K562 (cell line): ENCODE results near the gene RREB1. TPM values are rescaled to one million over a fixed set of nuclear protein-coding genes. Genes with fewer than 3 reads are reported as not detected.

Experiments
- ARID4B ChIP-seq: sonication (generic); formaldehyde crosslinking; IDR thresholded peaks from 2 replicates; pipeline ENCODE4 v1.8.0; 2022; ENCODE audit warnings: mild to moderate bottlenecking, missing genetic modification reagents
- CHD2 ChIP-seq: IDR thresholded peaks from 2 replicates; pipeline ENCODE4 v1.6.1; 2011; ENCODE audit warnings: low read depth, low read length
- ELK3 ChIP-seq: fragments of 450-650 bp; formaldehyde crosslinking; IDR thresholded peaks from 2 replicates; pipeline ENCODE4 v1.4.0; 2020; ENCODE audit warnings: mild to moderate bottlenecking
- ETS1 ChIP-seq: conservative IDR thresholded peaks from 2 replicates; pipeline ENCODE4 v1.6.1; 2011; ENCODE audit warnings: low read depth, mild to moderate bottlenecking, low read length; ENCODE audit not compliant: control insufficient read depth
- NKRF ChIP-seq: fragments of 450-650 bp; IDR thresholded peaks from 2 replicates; pipeline ENCODE4 v1.6.1; 2016; ENCODE audit warnings: borderline replicate concordance
- PCBP2 ChIP-seq: fragments of 200-400 bp; formaldehyde crosslinking; IDR thresholded peaks from 2 replicates; pipeline ENCODE4 v1.6.1; 2018; ENCODE audit warnings: low read length, low read depth, mild to moderate bottlenecking, moderate library complexity; ENCODE audit not compliant: poor library complexity, severe bottlenecking
- POU5F1 ChIP-seq: fragments of 150-350 bp; IDR thresholded peaks from 2 replicates; pipeline ENCODE4 v1.6.1; 2014; ENCODE audit warnings: borderline replicate concordance, low read length, low read depth, mild to moderate bottlenecking; ENCODE audit not compliant: partially characterized antibody
- RFX1 ChIP-seq: fragments of 450-650 bp; IDR thresholded peaks from 2 replicates; pipeline ENCODE4 v1.6.1; 2016; ENCODE audit warnings: mild to moderate bottlenecking, moderate library complexity
- ZBTB17 ChIP-seq: fragments of 450-650 bp; formaldehyde crosslinking; IDR thresholded peaks from 2 replicates; pipeline ENCODE4 v1.4.0; 2020; ENCODE audit warnings: mild to moderate bottlenecking
- ZC3H8 ChIP-seq: fragments of 450-650 bp; IDR thresholded peaks from 2 replicates; pipeline ENCODE4 v1.6.1; 2017
- polyA plus RNA-seq, 8 experiments: library from polyadenylated mRNA; depleted of rRNA in 4 of 8; stranded (reverse) in 5 of 8; unstranded in 3 of 8; fragments of >200 nt; fragmentation: Nextera tagmentation in 2 of 8; fragmentation: Illumina TruSeq in 1 of 8; extraction: Ambion mirVana in 2 of 8; extraction: Trizol in 1 of 8; gene quantifications; 2 replicates each; pipeline versions ENCODE4 v1.2.1 to v1.2.3, GENCODE V29; 2011 to 2014; ENCODE audit warnings: inconsistent platforms in 1 of 8, missing spikeins in 1 of 8
- total RNA-seq, 7 experiments: library from RNA; depleted of rRNA in 6 of 7; stranded (reverse); fragments of >200 nt in 6 of 7; fragmentation: Illumina TruSeq in 2 of 7; extraction: Trizol in 2 of 7; gene quantifications; 2 replicates each; pipeline versions ENCODE4 v1.2.1 to v1.2.3, GENCODE V29; 2011 to 2021; ENCODE audit warnings: low replicate concordance in 1 of 7
- TF ChIP-seq, protein P1 (sequence below): sonication (generic); formaldehyde crosslinking; IDR thresholded peaks from 2 replicates; pipeline ENCODE4 v1.8.0; 2023; ENCODE audit warnings: mild to moderate bottlenecking, missing genetic modification reagents

RREB1 gene
- total and polyA plus RNA-seq, 9 of the 15 experiments (the other 6 are each of a cell fraction or from before 2014, with no cell fraction given) = 3.3 to 64.2 (median 19.3) TPM

GRCh38 chr6:7163661-7164071, 55.9 kb downstream of the RREB1 start (continued):
- TF ChIP-seq CHD2 = no peak
- TF ChIP-seq ZC3H8 = no peak
- no peak for TF ChIP-seq ELK3 (CRISPR knock-in tag)
- no peak for TF ChIP-seq NKRF
- TF ChIP-seq, protein P1, sequence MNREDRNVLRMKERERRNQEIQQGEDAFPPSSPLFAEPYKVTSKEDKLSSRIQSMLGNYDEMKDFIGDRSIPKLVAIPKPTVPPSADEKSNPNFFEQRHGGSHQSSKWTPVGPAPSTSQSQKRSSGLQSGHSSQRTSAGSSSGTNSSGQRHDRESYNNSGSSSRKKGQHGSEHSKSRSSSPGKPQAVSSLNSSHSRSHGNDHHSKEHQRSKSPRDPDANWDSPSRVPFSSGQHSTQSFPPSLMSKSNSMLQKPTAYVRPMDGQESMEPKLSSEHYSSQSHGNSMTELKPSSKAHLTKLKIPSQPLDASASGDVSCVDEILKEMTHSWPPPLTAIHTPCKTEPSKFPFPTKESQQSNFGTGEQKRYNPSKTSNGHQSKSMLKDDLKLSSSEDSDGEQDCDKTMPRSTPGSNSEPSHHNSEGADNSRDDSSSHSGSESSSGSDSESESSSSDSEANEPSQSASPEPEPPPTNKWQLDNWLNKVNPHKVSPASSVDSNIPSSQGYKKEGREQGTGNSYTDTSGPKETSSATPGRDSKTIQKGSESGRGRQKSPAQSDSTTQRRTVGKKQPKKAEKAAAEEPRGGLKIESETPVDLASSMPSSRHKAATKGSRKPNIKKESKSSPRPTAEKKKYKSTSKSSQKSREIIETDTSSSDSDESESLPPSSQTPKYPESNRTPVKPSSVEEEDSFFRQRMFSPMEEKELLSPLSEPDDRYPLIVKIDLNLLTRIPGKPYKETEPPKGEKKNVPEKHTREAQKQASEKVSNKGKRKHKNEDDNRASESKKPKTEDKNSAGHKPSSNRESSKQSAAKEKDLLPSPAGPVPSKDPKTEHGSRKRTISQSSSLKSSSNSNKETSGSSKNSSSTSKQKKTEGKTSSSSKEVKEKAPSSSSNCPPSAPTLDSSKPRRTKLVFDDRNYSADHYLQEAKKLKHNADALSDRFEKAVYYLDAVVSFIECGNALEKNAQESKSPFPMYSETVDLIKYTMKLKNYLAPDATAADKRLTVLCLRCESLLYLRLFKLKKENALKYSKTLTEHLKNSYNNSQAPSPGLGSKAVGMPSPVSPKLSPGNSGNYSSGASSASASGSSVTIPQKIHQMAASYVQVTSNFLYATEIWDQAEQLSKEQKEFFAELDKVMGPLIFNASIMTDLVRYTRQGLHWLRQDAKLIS (CRISPR knock-in tag) = no peak
- no peak for TF ChIP-seq PCBP2
- no peak for TF ChIP-seq ARID4B
- no peak for TF ChIP-seq RFX1
- TF ChIP-seq POU5F1 = no peak
- no peak for TF ChIP-seq ETS1
- no peak for TF ChIP-seq ZBTB17 (CRISPR knock-in tag)
